GM12875 (cell line): Measurements from ENCODE around the gene BRCA2.

Experiments
- H3K4me3 ChIP-seq: one replicate; pipeline ENCODE4 v1.5.1; 2011; ENCODE audit warnings: low read depth, low read length, control low read depth
- TF ChIP-seq, protein P1 (sequence below): IDR thresholded peaks from 2 replicates; pipeline ENCODE4 v1.5.1; 2011; ENCODE audit warnings: low read depth, mild to moderate bottlenecking, control low read depth, inconsistent platforms, low read length, moderate library complexity, borderline replicate concordance; ENCODE audit not compliant: insufficient read depth

Gene BRCA2

DNA sequence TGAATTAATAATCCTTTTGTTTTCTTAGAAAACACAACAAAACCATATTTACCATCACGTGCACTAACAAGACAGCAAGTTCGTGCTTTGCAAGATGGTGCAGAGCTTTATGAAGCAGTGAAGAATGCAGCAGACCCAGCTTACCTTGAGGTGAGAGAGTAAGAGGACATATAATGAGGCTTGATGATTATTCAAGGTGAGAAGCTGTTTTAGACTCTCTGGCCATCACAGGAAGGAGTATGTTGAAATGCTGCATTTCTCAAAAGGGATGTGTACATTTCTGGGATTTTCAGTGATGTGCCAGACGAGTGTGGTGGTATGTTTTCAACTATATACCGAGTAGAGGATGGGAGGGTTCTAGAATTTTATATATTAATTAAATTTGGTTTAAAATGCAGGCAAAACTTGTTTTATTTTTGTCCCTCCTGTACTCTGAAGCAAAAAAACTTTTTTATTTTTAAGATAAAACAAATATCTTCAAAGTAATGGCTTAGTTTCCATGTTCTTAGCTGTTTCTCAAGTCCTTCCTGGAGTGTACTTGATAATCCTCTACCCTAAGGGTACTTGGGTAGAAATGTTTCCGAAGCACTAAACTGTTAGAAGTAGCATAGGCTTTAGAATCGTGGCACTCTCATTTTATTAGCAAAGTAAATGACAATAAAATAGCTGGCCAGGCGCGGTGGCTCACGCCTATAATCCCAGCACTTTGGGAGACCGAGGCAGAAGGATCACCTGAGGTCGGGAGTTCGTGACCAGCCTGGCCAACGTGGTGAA, 61.5 kb downstream of the BRCA2 start:
- TF ChIP-seq, protein P1, sequence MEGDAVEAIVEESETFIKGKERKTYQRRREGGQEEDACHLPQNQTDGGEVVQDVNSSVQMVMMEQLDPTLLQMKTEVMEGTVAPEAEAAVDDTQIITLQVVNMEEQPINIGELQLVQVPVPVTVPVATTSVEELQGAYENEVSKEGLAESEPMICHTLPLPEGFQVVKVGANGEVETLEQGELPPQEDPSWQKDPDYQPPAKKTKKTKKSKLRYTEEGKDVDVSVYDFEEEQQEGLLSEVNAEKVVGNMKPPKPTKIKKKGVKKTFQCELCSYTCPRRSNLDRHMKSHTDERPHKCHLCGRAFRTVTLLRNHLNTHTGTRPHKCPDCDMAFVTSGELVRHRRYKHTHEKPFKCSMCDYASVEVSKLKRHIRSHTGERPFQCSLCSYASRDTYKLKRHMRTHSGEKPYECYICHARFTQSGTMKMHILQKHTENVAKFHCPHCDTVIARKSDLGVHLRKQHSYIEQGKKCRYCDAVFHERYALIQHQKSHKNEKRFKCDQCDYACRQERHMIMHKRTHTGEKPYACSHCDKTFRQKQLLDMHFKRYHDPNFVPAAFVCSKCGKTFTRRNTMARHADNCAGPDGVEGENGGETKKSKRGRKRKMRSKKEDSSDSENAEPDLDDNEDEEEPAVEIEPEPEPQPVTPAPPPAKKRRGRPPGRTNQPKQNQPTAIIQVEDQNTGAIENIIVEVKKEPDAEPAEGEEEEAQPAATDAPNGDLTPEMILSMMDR = no peak
- H3K4me3 ChIP-seq = no peak overlapping the region

DNA sequence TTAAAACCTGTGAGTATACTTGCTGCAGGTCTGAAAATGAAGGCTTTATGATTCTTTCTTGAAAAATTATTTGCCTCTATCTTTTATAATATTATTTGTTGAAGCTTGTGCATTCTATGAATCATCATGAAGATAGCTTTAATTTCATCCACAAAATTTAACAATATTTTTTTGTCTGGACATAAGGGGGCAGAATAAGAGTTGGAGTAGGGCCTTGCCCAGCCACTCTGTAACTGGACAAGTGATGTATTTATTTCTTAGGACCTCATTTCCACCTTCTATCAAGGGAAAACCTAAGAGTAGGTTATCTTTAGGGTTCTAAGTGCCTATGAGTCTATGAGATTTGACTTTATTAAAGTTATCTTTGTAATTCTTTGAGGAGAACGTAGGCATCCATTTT, 62.7 kb downstream of the BRCA2 start:
- TF ChIP-seq, protein P1 = no peak
- no peak overlapping the region for H3K4me3 ChIP-seq

DNA sequence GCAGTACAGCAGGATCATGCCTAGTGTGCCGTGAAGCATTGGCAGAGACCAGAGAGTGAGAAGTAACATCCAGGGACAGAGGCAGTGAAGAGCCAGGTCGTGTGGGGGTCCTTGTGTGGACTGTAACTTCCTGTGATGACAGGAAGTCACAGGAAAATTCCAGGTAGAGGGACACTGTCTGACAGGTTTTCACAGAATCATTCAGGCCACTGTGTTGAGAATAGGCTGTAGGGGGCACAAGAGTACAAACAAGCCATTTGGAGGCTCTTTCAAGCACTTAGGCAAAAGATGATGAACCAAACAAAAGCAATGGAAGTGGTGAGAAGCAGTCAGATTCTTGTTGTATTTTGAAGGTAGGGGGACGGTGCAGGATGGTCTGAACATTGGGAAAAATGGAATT, 66.2 kb downstream of the BRCA2 start:
- TF ChIP-seq, protein P1 = peak; percentile 47
- no peak overlapping the region for H3K4me3 ChIP-seq

DNA sequence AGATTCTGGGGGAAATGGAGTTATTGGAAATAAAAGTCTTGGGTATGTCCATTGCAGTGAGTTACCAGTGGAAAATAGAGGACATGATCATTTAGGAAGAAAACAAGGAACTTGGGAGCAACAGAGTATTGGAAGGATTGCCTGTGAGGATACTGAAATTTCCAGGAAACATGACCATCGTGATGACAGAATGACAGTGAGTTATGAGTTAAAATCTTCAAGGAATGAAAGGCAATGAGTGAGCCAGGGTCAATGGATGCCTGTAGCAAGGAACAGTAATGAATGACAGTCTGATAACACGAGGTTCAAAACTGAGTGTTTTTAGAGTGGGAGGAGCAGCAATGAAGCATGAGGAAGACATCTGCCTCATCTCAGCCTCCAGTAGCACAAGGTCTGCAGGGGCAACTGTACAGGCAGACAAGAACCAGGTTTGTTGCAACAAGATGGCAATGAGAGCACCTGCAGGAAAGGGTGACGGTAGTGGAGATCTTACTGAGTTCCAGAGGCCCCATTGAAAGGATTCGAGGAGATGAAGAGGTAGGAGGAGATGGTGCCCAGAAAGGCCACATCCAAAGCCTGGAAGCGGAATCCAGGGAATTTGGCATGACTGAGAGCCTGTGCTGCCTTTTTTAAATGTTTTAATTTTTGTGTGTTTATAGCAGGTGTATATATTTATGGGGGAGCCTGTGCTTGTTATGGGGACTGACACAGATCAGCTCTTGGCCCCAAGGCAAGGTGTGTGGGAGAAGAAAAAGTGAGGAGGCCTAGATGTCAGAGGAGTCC, 68.7 kb downstream of the BRCA2 start:
- TF ChIP-seq, protein P1 = no peak
- H3K4me3 ChIP-seq = no peak overlapping the region

DNA sequence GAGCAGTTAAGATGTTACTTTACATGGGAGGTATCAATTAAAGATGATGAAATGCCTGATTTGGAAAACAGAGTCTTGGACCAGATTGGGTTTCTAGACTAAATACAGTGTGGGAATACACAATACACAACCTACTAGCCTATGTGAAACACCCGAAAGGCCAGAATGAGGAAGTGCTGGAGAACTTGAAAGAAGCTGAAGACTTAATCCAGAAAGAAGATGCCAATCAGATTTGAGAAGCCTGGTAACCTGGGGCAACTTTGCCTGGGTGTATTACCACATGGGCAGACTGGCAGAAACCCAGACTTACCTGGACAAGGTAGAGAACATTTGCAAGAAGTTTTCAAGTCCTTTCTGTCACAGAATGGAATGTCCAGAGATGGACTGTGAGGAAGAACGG, 69.4 kb downstream of the BRCA2 start:
- H3K4me3 ChIP-seq = no peak overlapping the region
- TF ChIP-seq, protein P1 = no peak

DNA sequence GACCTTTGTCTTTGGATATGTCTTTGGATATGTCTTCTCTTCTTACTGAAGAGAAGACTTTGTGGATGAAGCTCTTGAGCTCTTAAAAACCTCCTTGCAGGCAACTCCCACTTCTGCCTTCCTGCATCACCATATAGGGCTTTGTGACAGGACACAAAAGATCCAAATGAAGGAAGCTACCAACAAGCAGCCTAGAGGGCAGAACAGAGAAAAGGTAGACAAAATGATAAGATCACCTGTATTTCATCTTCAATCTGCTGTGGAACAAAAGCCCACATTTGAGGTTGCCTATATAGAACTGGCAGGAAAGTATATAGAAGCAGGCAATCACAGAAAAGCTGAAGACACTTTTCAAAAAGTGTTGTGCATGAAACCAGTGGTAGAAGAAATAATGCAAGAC, 70.1 kb downstream of the BRCA2 start:
- TF ChIP-seq, protein P1 = no peak

More for the DNA sequence above, 70.1 kb downstream of the BRCA2 start:
- H3K4me3 ChIP-seq = no peak overlapping the region
